ENCODE measurements around the gene GATD1. TPM values are rescaled to one million over a fixed set of nuclear protein-coding genes. Genes with fewer than 3 reads are reported as not detected.

The GATD1 gene
- polyA plus RNA-seq, 4 donors, result 70.9 to 97.2 (median 74.7) TPM

Other genes with a start within 250 kb of the GATD1 start
- gene HRAS, start 241.9 kb downstream of the GATD1 start, polyA plus RNA-seq (ENCODE audit: insufficient read length in 4 of 4), result 10 to 100 TPM; 39.5 to 57.2 (median 41.2) TPM
- 1 to 10 TPM; 3.3 to 5.2 (median 4.1) TPM for gene LRRC56, start 240.0 kb downstream of the GATD1 start, polyA plus RNA-seq (ENCODE audit: insufficient read length in 4 of 4)
- gene LMNTD2, start 216.7 kb downstream of the GATD1 start, polyA plus RNA-seq (ENCODE audit: insufficient read length in 4 of 4), result 1 to 10 TPM; 2.8 to 5.9 (median 3.6) TPM
- gene RASSF7, start 216.5 kb downstream of the GATD1 start, polyA plus RNA-seq (ENCODE audit: insufficient read length in 4 of 4), result 10 to 100 TPM; 42.7 to 68.7 (median 45.2) TPM
- 10 to 100 TPM; 21.1 to 27.4 (median 21.9) TPM for gene PHRF1, start 201.0 kb downstream of the GATD1 start, polyA plus RNA-seq (ENCODE audit: insufficient read length in 4 of 4)
- 10 to 100 TPM in 1 of 4 donors, 1 to 10 TPM in 3; 8.1 to 12.4 (median 8.4) TPM for gene IRF7, start 161.5 kb downstream of the GATD1 start, polyA plus RNA-seq (ENCODE audit: insufficient read length in 4 of 4)
- gene CDHR5, start 152.5 kb downstream of the GATD1 start, polyA plus RNA-seq (ENCODE audit: insufficient read length in 4 of 4), result 10 to 100 TPM; 31.8 to 49.2 (median 42.9) TPM
- 1 to 10 TPM; 1.2 to 3.5 (median 1.9) TPM for gene SCT, start 150.3 kb downstream of the GATD1 start, polyA plus RNA-seq (ENCODE audit: insufficient read length in 4 of 4)
- 1 to 10 TPM; 1.7 to 5.7 (median 2.1) TPM for gene DRD4, start 140.2 kb downstream of the GATD1 start, polyA plus RNA-seq (ENCODE audit: insufficient read length in 4 of 4)
- 10 to 100 TPM; 36.3 to 55.9 (median 46.3) TPM for gene DEAF1, start 82.3 kb downstream of the GATD1 start, polyA plus RNA-seq (ENCODE audit: insufficient read length in 4 of 4)
- gene TMEM80, start 81.7 kb downstream of the GATD1 start, polyA plus RNA-seq (ENCODE audit: insufficient read length in 4 of 4), result 10 to 100 TPM; 37.4 to 45.2 (median 42.2) TPM
- gene EPS8L2, start 71.3 kb downstream of the GATD1 start, polyA plus RNA-seq (ENCODE audit: insufficient read length in 4 of 4), result 100 to 1,000 TPM in 3 of 4 donors, 10 to 100 TPM in 1; 94.5 to 147 (median 112) TPM
- 100 to 1,000 TPM; 132 to 146 (median 135) TPM for gene TALDO1, start 30.0 kb downstream of the GATD1 start, polyA plus RNA-seq (ENCODE audit: insufficient read length in 4 of 4)
- under 1 TPM; 0.36 to 0.96 (median 0.54) TPM for gene CEND1, start 12.6 kb upstream of the GATD1 start, polyA plus RNA-seq (ENCODE audit: insufficient read length in 4 of 4)
- gene SLC25A22, start 20.8 kb upstream of the GATD1 start, polyA plus RNA-seq (ENCODE audit: insufficient read length in 4 of 4), result 10 to 100 TPM; 14.3 to 19.3 (median 14.7) TPM
- 10 to 100 TPM in 1 of 4 donors, 1 to 10 TPM in 3; 7.5 to 14.9 (median 8.7) TPM for gene PIDD1, start 27.7 kb upstream of the GATD1 start, polyA plus RNA-seq (ENCODE audit: insufficient read length in 4 of 4)
- 1,000 to 10,000 TPM in 2 of 4 donors, 100 to 1,000 TPM in 2; 857 to 1,329 (median 1,011) TPM for gene RPLP2, start 32.5 kb upstream of the GATD1 start, polyA plus RNA-seq (ENCODE audit: insufficient read length in 4 of 4)
- gene PNPLA2, start 41.4 kb upstream of the GATD1 start, polyA plus RNA-seq (ENCODE audit: insufficient read length in 4 of 4), result 10 to 100 TPM; 49.8 to 83.4 (median 57.7) TPM
- 10 to 100 TPM; 11.5 to 20.7 (median 13.0) TPM for gene CRACR2B, start 50.4 kb upstream of the GATD1 start, polyA plus RNA-seq (ENCODE audit: insufficient read length in 4 of 4)
- 100 to 1,000 TPM; 194 to 242 (median 203) TPM for gene CD151, start 55.5 kb upstream of the GATD1 start, polyA plus RNA-seq (ENCODE audit: insufficient read length in 4 of 4)
- gene POLR2L, start 65.0 kb upstream of the GATD1 start, polyA plus RNA-seq (ENCODE audit: insufficient read length in 4 of 4), result 100 to 1,000 TPM in 3 of 4 donors, 10 to 100 TPM in 1; 94.4 to 125 (median 106) TPM
- gene TSPAN4, start 65.4 kb upstream of the GATD1 start, polyA plus RNA-seq (ENCODE audit: insufficient read length in 4 of 4), result 10 to 100 TPM; 63.9 to 92.2 (median 72.2) TPM
- gene CHID1, start 133.3 kb upstream of the GATD1 start, polyA plus RNA-seq (ENCODE audit: insufficient read length in 4 of 4), result 100 to 1,000 TPM; 102 to 128 (median 115) TPM
- 100 to 1,000 TPM; 100 to 120 (median 109) TPM for gene AP2A2, start 148.4 kb upstream of the GATD1 start, polyA plus RNA-seq (ENCODE audit: insufficient read length in 4 of 4)

All from right renal pelvis (tissue), 4 donors.